ENCODE data around the gene GSC2.

GRCh38 chr22:19121631-19122142 lies 28.4 kb downstream of the GSC2 start:
- TF ChIP-seq ZNF274 (IDR thresholded peaks at IDR 0.05; ENCODE audit: low read depth, low read length) (no peak), SUZ12 (IDR thresholded peaks at IDR 0.05; ENCODE audit: extremely low read depth, insufficient read depth, insufficient read length) (no peak)

All from NT2/D1 (cell line).